Pulmonary artery endothelial cell (primary cell): ENCODE data around the gene ZGLP1. TPM values are rescaled to one million over a fixed set of nuclear protein-coding genes. Genes with fewer than 3 reads are reported as not detected.

Experiments used
- total RNA-seq: library from RNA; depleted of rRNA; stranded (reverse); fragments of >200 nt; gene quantifications from 2 replicates; pipeline ENCODE4 v1.2.3, GENCODE V29; 2014

ZGLP1 gene
- total RNA-seq, 1 donor from 2014 or later, result 0.26 TPM

Other genes starting within 250 kb of the ZGLP1 start
- 22.9 and 23.8 TPM in 2 replicates for gene SHFL, start 223.5 kb downstream of the ZGLP1 start, total RNA-seq
- gene ANGPTL6, start 207.1 kb downstream of the ZGLP1 start, total RNA-seq, result 0.20 and 0.28 TPM in 2 replicates
- gene PPAN, start 203.5 kb downstream of the ZGLP1 start, total RNA-seq, result 41.2 and 51.6 TPM in 2 replicates
- gene P2RY11, start 198.1 kb downstream of the ZGLP1 start, total RNA-seq, result 2.2 and 4.0 TPM in 2 replicates
- 335 and 417 TPM in 2 replicates for gene EIF3G, start 189.9 kb downstream of the ZGLP1 start, total RNA-seq
- 39.4 and 61.7 TPM in 2 replicates for gene DNMT1, start 114.9 kb downstream of the ZGLP1 start, total RNA-seq
- 0.25 and 0.46 TPM in 2 replicates for gene S1PR2, start 78.5 kb downstream of the ZGLP1 start, total RNA-seq
- gene MRPL4, start 57.6 kb downstream of the ZGLP1 start, total RNA-seq, result 32.6 and 35.9 TPM in 2 replicates
- gene ICAM1, start 38.7 kb downstream of the ZGLP1 start, total RNA-seq, result 20.1 and 42.0 TPM in 2 replicates
- 0.40 and 0.95 TPM in 2 replicates for gene ICAM4, start 22.9 kb downstream of the ZGLP1 start, total RNA-seq
- 0.13 and 0.25 TPM in 2 replicates for gene ICAM5, start 19.9 kb downstream of the ZGLP1 start, total RNA-seq
- 21.8 and 25.8 TPM in 2 replicates for gene FDX2, start 6.2 kb upstream of the ZGLP1 start, total RNA-seq
- 10.3 and 13.8 TPM in 2 replicates for gene RAVER1, start 23.7 kb upstream of the ZGLP1 start, total RNA-seq
- gene ICAM3, start 29.8 kb upstream of the ZGLP1 start, total RNA-seq, result 11.1 TPM in 2 replicates
- 96.9 and 143 TPM in 2 replicates for gene TYK2, start 70.8 kb upstream of the ZGLP1 start, total RNA-seq
- gene CDC37, start 93.7 kb upstream of the ZGLP1 start, total RNA-seq, result 335 and 371 TPM in 2 replicates
- gene PDE4A, start 110.7 kb upstream of the ZGLP1 start, total RNA-seq, result 2.6 and 2.7 TPM in 2 replicates
- 86.3 and 103 TPM in 2 replicates for gene KEAP1, start 193.5 kb upstream of the ZGLP1 start, total RNA-seq
- not detected in 2 replicates for gene S1PR5, start 207.6 kb upstream of the ZGLP1 start, total RNA-seq
- gene ATG4D, start 234.1 kb upstream of the ZGLP1 start, total RNA-seq, result 12.1 and 12.5 TPM in 2 replicates